T-helper 1 cell (primary cell): ENCODE results near the gene ZC3H11A.
"Not testable (repeated sequence)": the region's sequence is repeated elsewhere in the genome, so short reads cannot be mapped to it uniquely, and the experiment has no call there.

Experiments used
- DNase-seq, 5 donors: peaks; one replicate each; pipeline ENCODE4 v3.0.0-alpha.2; 2012 to 2020
- total RNA-seq, 4 donors: gene quantifications; one replicate each; lab custom pipeline; 2026; lab: John Stamatoyannopoulos, UW

Gene ZC3H11A
- total RNA-seq, result 0.80 to 3.5 (median 3.1) reads per million in 4 donors

DNA sequence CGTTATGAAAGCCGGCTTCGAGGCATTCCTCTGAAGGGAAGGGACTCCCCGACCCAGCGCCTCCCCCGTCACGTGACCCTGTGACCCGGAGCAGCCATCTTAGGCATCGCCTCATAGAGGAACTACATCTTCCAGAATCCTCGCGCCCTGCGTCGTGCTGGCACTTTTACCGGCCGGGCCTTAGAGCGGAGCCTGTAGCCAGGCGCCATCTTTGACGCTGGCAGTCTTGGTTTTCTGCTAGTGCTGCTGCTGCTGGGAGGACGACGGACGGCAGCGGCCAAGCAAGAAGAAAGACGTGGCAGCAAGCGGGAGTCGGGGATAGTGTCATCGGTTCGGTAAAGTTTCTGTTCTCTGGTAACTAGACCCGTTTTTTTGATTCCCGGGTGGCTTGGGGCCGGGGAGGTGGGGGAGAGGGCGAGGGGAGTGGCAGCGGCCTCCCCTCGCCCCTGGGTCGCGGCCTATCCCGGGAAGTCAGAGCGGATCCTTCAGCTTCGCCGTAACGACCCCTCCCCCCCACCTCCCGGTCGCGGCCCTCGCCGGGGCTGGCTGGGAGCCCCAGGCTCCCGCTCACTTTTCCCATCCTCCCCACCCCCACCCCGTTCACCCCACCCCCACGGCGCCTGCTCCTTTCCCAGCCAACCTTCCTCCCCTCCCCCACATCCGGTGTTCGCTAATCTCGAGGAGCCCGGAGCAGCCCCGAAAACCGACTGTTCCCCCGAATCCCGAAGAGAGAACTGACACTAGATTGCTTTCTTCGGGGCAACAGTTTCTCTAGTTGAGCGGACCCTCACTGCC lies at the start of gene ZC3H11A, which contains the start of gene ZBED6:
Gene ZC3H11A (plus strand): TSS at position 183 of the 795 bp plus-strand sequence. CDS start 21,448 bp downstream, outside the sequence.
Gene ZBED6 (plus strand): TSS at position 183 of the 795 bp plus-strand sequence. CDS start 1,900 bp downstream, outside the sequence.
- DNase-seq, result peak; percentile 97 to 99 (median 98)

DNA sequence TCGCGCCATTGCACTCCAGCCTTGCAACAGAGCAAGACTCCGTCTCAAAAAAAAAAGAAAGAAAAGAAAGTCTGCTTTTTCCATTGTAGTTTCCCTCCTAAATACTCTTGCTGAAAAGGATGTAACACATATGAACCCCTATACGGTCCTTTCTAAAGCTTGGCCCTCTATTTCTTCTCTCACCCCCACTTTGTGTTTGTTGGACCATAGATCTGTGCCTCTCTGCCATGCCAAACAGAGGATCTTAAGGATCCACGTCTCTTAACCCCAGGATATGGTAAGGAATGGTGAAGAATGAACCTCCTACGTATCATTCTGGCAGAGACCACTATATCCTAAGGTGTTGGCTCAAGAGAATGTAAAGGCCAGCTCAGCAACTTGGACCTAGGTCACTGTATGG lies 49.1 kb upstream of the ZC3H11A start:
- no peak for DNase-seq

DNA sequence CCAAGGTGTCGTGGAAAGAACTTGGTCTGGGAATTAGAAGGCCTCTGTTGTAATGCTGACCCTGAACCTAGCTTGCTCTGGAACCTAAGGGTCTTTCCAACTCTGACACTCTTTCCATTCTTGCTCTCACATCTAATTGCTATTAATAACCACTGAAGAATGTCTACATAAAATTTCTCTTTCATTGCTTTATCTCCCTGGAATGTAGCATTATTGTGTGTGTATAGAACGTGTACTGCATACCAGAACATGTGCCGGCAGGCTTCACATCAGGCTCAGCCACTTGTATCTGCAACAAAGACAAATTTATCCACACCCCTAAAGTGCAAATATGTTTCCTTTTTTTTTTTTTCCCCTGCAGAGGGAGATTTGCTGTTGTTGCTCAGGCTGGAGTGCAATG lies 44.4 kb upstream of the ZC3H11A start:
- no peak for DNase-seq

DNA sequence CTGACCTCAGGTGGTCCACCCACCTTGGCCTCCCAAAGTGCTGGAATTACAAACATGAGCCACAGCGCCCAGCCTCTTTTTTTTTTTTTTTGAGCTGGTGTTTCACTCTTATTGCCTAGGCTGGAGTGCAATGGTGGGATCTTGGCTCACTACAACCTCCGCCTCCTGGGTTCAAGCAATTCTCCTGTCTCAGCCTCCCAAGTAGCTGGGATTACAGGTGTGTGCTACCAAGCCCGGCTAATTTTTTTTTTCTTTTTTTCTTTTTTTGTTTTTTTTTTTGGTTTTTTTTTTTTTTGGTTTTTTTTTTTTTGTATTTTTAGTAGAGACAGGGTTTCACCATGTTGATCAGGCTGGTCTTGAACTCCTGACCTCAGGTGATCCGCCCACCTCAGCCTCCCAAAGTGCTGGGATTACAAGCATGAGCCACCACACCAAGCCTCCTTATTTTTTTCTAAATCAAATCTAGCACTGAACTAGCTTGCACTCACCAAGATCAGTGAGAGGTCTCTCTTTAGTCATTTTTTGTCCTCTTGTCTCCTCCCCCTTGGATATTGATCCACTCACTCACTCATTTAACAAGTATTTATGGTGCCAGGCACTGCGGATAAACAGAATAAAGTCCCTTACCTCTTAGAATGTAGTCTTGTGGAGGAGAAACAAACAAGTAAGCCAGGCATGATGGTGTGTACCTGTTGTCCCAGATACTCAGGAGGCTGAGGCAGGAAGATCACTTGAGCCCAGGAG lies 43.6 kb upstream of the ZC3H11A start:
- DNase-seq, result not testable (repeated sequence)

DNA sequence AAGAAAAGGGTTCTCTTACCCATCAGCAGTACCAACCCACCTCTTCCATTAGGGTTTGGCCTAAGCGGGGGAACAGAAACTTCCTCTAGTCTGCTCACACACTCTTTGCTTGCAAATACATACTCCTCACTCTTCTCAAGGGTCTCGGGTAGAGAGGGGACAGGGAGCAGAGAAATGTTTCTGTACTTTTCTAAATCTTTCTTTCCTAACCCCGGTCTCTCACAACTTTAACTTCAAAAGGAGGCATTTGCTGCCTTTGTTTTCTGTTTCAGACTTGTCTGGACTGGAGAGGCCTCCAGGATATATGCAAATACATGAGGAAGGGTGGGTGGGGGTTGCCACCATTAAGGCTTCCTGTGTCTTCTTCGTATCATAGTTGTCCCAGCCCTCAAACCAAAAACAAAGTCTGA lies 41.0 kb upstream of the ZC3H11A start:
- peak in 1 of 5 donors; percentile 39 for DNase-seq

DNA sequence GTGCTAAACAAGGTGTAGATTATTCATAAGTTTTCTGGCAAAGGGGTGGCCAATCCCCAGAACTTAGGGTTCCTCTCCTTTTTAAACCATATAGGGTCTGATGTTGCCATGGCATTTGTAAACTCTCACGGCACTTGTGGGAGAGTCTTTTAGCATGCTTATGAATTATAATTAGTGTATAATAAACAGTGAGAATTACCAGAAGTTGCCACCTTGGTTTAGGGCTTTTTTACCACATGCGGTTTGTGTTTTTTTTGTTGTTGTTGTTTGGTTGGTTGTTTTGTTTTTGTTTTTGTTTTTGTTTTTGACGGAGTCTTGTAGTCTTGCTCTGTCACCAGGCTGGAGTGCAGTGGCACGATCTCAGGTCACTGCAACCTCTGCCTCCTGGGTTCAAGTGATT lies 39.4 kb upstream of the ZC3H11A start:
- no peak for DNase-seq

DNA sequence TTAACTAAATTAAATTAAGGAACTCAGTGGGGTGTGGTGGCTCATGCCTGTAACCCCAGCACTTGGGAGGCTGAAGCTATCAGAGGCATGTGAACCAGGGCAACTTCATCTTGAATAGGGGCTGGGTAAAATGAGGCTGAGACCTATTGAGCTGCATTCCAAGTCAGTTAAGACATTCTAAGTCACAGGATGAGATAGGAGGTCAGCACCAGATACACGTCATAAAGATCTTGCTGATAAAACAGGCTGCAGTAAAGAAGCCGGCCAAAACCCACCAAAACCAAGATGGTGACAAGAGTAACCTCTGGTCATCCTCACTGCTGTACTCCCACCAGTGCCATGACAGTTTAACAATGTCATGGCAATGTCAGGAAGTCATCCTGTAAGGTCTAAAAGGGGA lies 36.7 kb upstream of the ZC3H11A start:
- DNase-seq, result not testable (repeated sequence)

DNA sequence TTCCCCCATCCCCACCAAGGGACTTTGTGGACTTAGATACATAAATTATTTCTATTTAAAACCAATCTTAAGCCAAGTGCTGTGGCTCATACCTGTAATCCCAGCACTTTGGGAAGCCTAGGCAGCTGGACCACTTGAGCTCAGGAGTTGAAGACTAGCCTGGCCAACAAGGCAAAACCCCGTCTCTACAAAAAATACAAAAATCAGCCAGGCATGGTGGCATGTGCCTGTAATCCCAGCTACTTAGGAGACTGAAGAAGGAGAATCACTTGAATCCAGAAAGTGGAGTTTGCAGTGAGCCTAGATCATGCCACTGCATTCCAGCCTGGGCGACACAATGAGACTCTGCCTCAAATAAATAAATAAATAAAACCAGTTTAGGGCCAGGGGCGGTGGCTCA lies 34.9 kb upstream of the ZC3H11A start:
- no peak for DNase-seq

DNA sequence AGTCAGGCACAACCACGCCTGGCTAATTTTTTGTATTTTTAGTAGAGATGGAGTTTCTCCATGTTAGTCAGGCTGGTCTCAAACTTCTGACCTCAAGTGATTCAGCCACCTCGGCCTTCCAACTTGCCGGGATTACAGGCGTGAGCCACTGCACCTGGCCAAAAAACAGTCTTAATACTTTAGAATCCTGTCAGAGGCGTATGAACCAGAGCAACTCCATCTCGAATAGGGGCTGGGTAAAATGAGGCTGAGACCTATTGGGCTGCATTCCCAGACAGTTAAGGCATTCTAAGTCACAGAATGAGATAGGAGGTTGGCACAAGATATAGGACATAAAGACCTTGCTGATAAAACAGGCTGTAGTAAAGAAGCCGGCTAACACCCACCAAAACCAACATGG lies 33.5 kb upstream of the ZC3H11A start:
- DNase-seq, result not testable (repeated sequence)

DNA sequence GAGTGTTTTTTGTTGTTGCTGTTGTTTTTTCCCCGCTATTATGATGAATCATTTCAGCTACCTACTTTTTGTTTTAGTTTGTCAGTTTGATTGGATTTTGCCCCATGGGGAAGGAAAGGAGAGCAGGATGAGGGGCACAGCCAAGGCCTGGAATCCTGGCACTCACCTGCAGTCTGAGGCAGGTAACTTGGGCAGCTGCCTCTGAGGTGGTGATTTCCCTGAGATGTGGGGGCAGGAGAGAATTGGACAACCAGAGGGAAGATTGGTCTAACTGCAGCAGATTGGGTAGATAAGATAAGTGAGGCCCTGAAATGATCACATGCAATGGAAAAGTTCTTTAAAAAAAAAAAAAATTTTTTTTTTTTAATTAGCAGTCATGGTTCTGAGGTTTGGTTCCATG lies 31.9 kb upstream of the ZC3H11A start:
- no peak for DNase-seq

DNA sequence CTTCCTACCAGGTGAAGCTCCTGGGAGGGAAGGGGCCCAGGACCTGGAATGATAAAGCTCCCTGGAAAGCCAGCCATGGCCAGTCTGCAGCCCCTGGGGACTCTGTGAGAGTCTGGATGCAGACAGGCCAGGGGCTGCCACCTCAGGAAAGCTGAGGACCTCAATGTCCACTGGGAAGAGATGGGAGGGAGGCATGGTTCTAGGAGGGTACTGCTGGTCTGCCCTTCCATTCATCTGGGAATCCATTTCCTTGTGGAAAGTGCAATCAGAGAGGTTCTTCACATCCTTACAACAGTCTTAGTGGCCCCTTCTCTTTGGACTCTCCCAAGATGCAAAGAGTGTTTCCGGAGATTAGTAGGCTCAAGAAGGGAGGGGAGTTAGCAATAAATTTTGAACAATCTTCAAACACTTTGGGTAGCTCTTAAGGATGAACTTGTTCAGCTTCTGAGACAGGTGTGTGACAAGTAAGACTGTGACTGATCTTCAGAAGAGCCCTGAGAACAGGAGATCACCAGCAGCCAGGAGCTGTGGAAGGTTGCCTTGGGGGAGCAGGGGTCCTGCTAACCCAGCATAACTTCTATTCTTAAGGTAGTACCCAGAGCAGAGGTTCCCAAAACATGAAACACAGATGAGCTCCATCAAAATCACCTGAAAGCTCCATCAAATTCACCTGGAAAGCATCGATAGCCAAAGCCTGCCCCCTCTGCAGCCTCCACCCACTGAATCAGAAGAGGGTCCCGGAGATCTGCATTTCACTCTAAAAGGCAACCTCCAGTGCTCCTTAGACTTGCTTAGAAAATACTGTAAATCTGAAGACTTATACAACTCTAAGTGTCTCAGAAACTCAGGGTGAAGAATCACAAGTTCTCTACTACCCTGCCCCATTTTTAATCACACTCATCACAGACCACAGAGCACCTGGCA lies 31.1 kb upstream of the ZC3H11A start:
- peak in 1 of 5 donors; percentile 28 for DNase-seq

DNA sequence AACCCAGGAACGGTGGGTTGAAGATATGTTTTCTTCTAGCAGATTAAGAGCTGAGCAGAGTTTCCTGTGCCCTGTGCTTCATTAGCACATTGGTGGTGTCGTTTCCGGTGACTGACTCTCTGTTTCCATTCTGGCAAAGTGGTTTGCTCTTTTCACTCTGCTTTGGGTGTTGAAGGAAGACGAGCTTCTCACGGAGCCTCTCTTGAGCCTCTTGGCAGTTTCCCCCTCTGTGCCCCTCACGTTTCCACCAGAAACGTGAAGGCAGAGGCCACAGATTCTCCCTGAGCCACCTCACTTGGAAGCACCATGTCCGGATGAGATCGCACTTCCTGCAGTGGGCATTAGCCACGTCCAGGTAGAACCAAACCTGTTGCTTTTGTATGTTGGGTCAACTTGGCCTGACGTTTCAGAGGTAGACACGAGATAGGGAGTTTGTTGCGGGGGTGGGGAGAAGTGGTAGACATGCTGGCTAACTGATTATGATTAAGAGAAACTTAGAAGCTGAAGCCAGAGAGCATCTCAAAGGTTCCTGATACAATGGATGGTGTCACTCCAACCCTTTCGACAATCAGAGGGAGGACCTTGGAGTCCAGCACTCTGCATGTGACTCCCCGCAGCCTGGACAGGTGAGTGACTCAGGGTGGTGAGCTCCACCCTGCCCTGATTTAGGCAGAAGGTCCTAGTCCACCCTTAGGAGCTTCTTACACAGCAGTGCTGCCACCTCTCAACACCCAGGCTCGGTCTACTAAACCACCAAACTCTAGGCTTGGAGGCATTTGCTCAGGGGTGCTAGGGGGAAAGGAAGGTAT lies 30.2 kb upstream of the ZC3H11A start, which contains the start of gene LAX1:
Gene LAX1 (plus strand): TSS at position 155 of the 809 bp plus-strand sequence. CDS start 383 bp downstream, at position 538.
- peak; percentile 26 to 93 (median 62) for DNase-seq

DNA sequence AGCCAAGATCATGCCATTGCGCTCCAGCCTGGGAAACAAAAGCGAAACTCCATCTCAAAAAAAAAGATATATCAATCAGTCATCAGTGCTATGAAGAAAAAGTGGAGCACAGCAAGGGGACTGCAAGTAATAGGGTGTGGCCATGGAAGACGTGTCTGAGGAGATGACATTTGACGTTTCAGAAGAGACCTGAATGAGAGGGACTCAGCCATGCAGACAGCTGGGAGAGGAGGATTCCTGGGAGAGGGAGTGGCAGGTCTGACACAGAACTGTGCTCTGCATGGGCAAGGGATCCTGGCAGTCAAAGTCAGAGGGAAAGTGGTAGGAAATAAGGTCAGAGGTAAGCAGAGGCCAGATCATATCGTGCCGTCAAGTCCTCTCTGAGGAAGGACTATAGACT lies 27.2 kb upstream of the ZC3H11A start:
- DNase-seq, result peak in 1 of 5 donors; percentile 42

DNA sequence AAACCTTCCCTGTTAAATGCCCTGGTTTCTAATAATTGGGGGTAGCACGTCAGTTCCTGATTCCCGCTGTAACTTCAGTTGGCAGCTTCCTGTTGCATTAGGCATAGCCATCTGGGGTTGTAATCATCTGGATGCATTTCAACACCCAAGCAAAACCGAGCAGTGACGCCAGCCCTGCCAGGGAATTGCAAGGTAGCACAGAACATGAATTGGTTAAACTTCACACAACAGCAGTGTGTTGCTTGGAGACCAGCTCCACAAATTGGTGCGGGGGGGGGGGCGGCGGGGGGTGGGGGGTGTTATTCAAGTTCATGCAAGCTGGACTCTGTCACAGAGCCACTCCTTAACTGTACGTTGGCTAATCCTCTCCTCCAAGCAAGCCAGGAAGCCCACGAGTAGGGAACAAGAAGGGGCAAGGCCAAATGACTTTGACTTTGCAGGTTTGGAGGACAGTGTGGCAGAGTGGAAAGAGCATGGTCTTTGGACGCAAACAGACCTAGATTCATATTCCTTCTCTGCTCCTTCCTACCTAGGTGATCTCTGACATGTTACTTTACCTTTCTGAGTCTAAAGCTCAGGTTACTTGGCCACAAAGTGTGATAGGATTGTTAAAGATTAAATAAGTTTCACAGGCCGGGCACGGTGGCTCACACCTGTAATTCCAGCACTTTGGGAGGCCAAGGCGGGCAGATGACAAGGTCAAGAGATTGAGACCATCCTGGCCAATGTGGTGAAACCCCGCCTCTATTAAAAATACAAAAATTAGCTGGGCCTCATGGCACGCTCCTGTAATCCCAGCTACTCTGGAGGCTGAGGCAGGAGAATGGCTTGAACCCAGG lies 25.7 kb upstream of the ZC3H11A start:
- no peak for DNase-seq

DNA sequence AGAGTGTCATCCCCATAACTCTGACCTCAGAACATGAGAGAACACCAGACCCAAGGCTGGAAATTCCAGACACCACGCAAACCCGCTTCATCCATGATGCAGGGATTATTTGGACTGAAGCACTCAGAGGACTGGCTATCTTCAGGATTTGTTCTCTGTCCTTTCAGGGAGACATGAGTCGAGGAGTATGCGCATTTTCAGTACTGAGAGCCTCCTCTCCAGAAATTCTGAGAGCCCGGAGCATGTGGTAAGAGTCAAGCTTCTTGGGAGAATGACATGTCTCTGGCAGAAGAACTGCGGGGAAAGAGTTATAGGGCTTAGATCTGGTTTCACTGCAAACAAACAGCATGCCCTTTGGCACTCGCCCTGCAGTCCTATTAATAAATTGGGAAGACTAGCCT lies 23.5 kb upstream of the ZC3H11A start:
- no peak for DNase-seq

DNA sequence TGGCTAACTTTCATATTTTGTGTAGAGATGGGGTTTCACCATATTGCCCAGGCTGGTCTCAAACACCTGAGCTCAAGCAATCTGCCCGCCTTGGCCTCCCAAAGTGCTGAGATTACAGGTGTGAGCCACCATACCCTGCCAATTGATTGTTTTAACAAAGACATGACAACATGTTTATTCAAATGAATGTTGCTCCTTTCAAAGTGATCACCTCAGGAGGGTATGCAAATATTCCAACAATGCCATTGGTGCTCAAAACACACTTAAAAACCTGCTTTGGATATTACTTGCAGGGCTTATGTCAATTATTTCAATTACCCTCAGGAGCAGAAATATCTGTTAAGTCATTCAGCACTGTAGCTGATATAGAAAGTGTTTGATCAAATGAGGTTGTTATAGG lies 22.6 kb upstream of the ZC3H11A start:
- no peak for DNase-seq

DNA sequence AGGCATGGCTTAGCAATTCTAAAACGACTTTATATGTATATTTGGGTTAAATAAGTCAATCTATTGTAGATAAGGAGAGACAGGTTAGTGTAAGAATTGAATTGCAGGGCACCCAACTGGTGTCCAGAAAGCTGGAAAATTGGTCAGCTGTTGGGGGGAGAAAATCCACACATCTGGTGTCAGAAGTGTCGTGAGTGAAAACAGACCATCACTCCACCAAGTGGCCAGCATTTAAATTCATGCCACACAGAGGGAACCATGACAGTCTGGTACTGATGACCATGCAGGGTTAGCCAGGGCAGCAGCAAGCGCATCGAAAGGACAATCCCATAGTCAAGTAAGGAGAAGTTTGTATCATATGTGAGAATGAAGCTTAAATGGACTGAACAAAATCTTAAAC lies 18.8 kb upstream of the ZC3H11A start:
- no peak for DNase-seq

DNA sequence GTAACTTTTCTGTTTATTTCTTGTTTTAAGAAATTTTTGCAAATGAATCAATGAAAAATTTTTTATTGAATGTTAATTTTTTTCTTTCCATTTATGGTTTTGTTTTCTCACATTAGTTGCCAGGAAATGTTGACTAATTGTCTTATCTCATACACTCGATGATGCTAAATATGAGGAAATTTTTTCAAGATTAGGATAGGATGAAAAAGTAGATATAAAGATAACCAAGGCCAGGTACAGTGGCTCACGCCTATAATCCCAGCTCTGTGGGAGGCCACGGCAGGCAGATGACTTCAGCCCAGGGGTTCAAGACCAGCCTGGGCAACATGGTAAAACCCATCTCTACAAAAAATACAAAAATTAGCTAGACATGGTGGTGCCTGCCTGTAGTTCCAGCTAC lies 17.8 kb upstream of the ZC3H11A start:
- DNase-seq, result no peak

DNA sequence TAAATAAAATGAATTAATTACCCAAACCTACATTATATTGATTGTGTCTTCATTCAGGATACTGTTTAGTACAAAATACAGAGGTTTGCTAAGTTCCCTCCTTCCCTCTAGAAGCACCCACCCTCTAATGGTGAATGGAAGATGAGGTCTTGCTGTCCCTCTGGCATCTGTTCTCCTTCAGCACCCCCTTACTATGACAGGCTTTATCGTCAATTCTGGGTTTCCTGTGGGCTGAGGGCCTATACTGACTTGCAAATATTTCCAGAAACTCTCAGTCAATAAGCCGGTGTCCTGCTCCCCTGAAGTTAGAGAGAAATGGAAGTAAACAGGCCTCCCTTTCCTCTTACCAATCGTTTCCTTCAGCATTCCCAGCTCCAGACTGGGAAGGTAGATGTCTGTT lies 17.3 kb upstream of the ZC3H11A start:
- DNase-seq, result no peak

DNA sequence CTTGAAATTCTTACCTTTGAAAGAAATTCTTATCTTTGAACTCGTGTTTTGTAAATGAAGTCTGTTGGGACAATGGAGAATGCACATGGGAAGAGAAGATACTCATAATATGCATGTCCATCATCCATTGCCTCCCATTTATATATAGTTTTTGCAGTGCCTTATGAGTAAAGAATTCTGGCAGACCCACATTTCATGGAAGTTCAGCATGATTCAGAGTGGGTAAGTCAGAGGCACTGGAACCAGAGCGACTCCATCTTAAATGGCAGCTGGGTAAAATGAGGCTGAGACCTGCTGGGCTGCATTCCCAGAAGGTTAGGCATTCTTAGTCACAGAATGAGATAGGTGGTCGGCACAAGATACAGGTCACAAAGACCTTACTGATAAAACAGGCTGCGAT lies 16.6 kb upstream of the ZC3H11A start:
- DNase-seq, result no peak

DNA sequence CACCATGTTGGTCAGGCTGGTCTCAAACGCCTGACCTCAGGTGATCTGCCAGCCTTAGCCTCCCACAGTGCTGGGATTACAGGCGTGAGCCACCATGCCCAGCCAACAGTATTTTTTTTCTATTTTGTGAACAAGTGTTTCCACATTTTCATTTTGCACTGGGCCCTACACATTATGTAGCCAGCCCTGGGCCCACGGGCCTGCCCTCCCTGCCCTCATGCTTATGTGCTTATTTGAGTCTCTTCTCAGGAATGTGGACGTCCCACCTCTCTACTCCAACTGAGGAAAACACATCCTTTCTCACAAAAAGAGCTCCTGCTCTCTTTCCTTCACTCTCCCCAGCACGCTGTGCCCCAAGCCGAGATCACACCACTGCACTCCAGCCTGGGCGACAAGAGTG lies 13.5 kb upstream of the ZC3H11A start:
- DNase-seq, result no peak
